Right lobe of liver (tissue), 6 donors: ENCODE measurements around the gene TMEM44. TPM values are rescaled to one million over a fixed set of nuclear protein-coding genes. Genes with fewer than 3 reads are reported as not detected.

Source experiments
- ATAC-seq, 4 donors: fragments of 200-7000 bp; cut with Tn5 transposase; one replicate each; pipeline ENCODE4 v1.9.1; 2020; ENCODE audit warnings: mild to moderate bottlenecking in 4 of 4, moderate library complexity in 4 of 4
- DNase-seq, 3 donors: peaks; one replicate each; pipeline ENCODE4 v3.0.0-alpha.2; 2020
- H3K27ac ChIP-seq, 3 donors: fragments of 200-600 bp; one replicate each; pipeline ENCODE4 v1.8.0; 2022
- H3K27me3 ChIP-seq, 2 donors: fragments of 200-600 bp; one replicate each; pipeline ENCODE4 v1.8.0; 2022
- H3K36me3 ChIP-seq, 4 donors: fragments of 200-600 bp; sonication (generic) in 1 of 4; one replicate each; pipeline versions ENCODE4 v1.5.1 to v1.8.0; 2017 to 2022; ENCODE audit warnings: control low read depth in 1 of 4
- H3K4me1 ChIP-seq, 4 donors: fragments of 200-600 bp; sonication (generic) in 1 of 4; one replicate each; pipeline versions ENCODE4 v1.5.1 to v1.8.0; 2017 to 2022; ENCODE audit warnings: control low read depth in 1 of 4
- H3K4me3 ChIP-seq, 3 donors: fragments of 200-600 bp; one replicate each; pipeline ENCODE4 v1.8.0; 2022
- H3K9me3 ChIP-seq, 4 donors: fragments of 200-600 bp; sonication (generic) in 1 of 4; one replicate each; pipeline versions ENCODE4 v1.5.1 to v1.8.0; 2017 to 2022; ENCODE audit warnings: control low read depth in 1 of 4
- POLR2A ChIP-seq: fragments of 450-650 bp; IDR thresholded peaks from one replicate; pipeline ENCODE4 v1.6.1; 2017; ENCODE audit warnings: antibody characterized with exemption, mild to moderate bottlenecking
- WGBS: methylation state at CpG from one replicate; pipeline ENCODE4 v1.1.6; 2018; ENCODE audit warnings: low coverage, low lambda C conversion rate; ENCODE audit not compliant: insufficient coverage; ENCODE audit errors: missing lambda C conversion rate; 5-methylcytosine and 5-hydroxymethylcytosine counted together
- intact Hi-C, 2 donors: fragments of 100-400 bp; cut with DNase I; formaldehyde crosslinking; loops; one replicate each; pipeline versions ENCODE4 v1.11.2 to v1.14.1; 2022
- total RNA-seq, 6 experiments: library from RNA; depleted of rRNA in 2 of 6; stranded (reverse); fragments of >200 nt in 2 of 6; fragmentation: NEBNext Ultra II Directional in 3 of 6; extraction: Animal tissue kit (Norgen Biotek cat#: 25700) in 3 of 6; gene quantifications; one replicate each; pipeline versions ENCODE4 v1.1.0 to v1.2.4, GENCODE V29; 2016 to 2023
- TF ChIP-seq, protein P1 (sequence below), 4 donors: fragments of 200-600 bp in 3 of 4; fragments of 450-650 bp in 1 of 4; IDR thresholded peaks; one replicate each; pipeline versions ENCODE4 v1.5.1 to v1.8.0; 2016 to 2022; ENCODE audit warnings: antibody characterized with exemption in 4 of 4, mild to moderate bottlenecking in 2 of 4
- donor health status: DM: no; HTN: yes; CAD: no.
- donor health status: DM: no; HTN: no; CAD: no.
- donor health status: DM: no; HTN: no; CAD: no.
- donor health status: DM: no; HTN: yes; CAD: no.
- donor health status: DM: no; HTN: yes; CAD: no.

TMEM44 gene
- total RNA-seq, 6 experiments from 2014 or later, result 2.2 to 6.8 (median 4.2) TPM

GRCh38 chr3:194559530-194559929, 73.7 kb downstream of the TMEM44 start:
- Histone ChIP-seq H3K36me3 (no peaks in the 10 kb centered on the region), H3K27me3 (no peaks in the 10 kb centered on the region), H3K9me3 (no peaks in the 10 kb centered on the region), H3K27ac (peak overlapping the region in 2 of 3 donors; percentile 16 to 65), H3K4me1 (peaks cover 0 to 27% (median 12%) of the 10 kb centered on the region in 4 donors), H3K4me3 (no peak overlapping the region)
- no peak for DNase-seq
- no peak for ATAC-seq
- 91% methylated on average over 4 of the region's 5 CpGs for WGBS
- TF ChIP-seq POLR2A, result no peak
- TF ChIP-seq, protein P1, sequence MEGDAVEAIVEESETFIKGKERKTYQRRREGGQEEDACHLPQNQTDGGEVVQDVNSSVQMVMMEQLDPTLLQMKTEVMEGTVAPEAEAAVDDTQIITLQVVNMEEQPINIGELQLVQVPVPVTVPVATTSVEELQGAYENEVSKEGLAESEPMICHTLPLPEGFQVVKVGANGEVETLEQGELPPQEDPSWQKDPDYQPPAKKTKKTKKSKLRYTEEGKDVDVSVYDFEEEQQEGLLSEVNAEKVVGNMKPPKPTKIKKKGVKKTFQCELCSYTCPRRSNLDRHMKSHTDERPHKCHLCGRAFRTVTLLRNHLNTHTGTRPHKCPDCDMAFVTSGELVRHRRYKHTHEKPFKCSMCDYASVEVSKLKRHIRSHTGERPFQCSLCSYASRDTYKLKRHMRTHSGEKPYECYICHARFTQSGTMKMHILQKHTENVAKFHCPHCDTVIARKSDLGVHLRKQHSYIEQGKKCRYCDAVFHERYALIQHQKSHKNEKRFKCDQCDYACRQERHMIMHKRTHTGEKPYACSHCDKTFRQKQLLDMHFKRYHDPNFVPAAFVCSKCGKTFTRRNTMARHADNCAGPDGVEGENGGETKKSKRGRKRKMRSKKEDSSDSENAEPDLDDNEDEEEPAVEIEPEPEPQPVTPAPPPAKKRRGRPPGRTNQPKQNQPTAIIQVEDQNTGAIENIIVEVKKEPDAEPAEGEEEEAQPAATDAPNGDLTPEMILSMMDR (IDR thresholded peaks at IDR 0.05), result no peak
- intact Hi-C loops, result no loop called here

DNA sequence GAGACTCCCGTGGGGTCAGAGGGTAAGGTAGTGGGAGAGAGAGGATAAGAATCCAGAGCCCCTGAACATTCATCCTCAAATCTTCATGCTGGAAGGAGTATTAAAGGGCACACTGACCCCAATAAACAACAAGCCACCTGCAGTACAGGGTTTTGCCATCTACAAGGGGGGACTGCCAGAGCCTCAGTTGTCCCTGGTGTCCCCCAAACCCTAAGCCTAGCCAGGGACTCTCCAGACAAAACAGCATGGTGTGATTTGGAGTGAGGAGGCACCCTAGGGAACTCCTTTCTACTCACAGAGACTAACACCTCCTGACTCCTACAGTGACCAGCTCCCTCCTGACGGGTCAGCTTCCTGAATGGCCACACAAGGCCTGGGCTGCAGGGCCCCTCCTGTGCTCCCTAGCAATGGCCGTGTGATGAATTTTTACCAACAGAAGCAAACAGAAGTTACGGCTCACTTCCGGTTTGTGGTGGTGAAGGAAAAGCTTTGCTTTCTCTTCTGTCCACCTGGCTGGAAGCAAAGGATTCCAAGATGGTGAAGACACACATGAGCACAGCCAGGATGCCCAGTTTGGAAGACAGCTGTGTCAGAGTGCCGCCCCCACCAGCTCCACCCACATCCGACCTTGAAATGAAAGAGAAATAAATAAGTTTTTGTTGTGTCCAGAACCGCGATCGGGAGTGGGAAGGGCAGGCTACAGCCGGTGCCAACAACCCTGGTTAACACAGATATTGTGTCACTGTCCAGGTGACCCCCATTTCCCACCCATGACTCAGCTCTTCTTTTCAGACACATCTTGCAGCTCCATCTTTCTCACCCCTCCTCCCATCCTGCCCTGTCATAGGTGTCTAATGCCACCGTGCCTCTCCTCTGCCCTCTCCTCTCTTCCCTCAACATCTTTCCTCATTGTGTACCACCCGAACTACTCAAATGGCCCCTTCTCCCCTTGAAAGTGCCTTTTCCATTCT, 76.8 kb downstream of the TMEM44 start:
- peak overlapping the region in 2 of 3 donors; percentile 4 to 15 for H3K4me3 ChIP-seq
- H3K36me3 ChIP-seq, result no peaks in the 10 kb centered on the region
- TF ChIP-seq, protein P1 (IDR thresholded peaks at IDR 0.05), result no peak
- no peak for TF ChIP-seq POLR2A
- no peaks in the 10 kb centered on the region for H3K9me3 ChIP-seq
- peaks cover 0 to 22% (median 10%) of the 10 kb centered on the region in 4 donors for H3K4me1 ChIP-seq
- no peaks in the 10 kb centered on the region for H3K27me3 ChIP-seq
- intact Hi-C loops, result no loop called here
- no peak overlapping the region for H3K27ac ChIP-seq
- 32% methylated on average over 10 of the region's 13 CpGs for WGBS
- ATAC-seq (peak in 3 of 4 donors; percentile 5 to 21 (median 12)), DNase-seq (no peak)

- 86% methylated on average over 12 of the region's 15 CpGs for WGBS
- Histone ChIP-seq H3K27ac (no peak overlapping the region), H3K9me3 (no peaks in the 10 kb centered on the region), H3K27me3 (no peaks in the 10 kb centered on the region), H3K4me3 (no peak overlapping the region), H3K4me1 (peaks cover 0 to 12% (median 5%) of the 10 kb centered on the region in 4 donors), H3K36me3 (no peaks in the 10 kb centered on the region)
- DNase-seq (no peak), ATAC-seq (no peak)
- intact Hi-C loops, result no loop called here
- no peak for TF ChIP-seq POLR2A
Measured at GRCh38 chr3:194555175-194556062, 77.8 kb downstream of the TMEM44 start.

DNA sequence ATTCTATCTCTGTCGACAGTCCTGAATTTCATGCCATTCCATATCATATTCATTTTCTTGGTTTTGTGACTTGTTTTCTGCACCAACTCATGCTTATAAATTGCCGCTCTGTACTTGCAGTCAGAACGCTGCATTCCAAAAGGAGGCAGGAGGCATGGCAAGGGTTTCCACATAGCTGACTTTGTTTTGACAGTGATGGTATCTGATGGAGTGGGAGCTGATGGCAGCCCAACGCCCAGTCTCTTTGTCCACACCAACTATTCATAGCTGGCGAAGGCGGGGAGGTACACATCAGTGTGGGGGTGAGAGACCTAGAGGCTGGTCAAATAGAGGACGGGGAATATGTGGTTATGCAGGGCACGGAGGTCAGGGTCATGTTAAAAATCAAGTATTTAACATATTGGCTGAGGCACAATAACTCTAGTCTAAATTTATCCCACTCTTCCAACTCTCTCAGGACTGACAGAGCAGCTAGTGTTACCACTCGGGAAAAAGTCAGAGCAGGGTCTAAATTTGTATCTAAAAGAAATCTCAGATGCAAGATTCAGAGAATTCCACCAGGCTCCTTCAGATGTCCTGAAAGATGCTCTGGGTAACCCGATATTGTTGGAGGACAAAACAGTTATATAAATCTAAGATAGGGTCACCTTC, 78.6 kb downstream of the TMEM44 start:
- no peaks in the 10 kb centered on the region for H3K27me3 ChIP-seq
- intact Hi-C loops, result no loop called here
- TF ChIP-seq, protein P1 (IDR thresholded peaks at IDR 0.05), result no peak
- TF ChIP-seq POLR2A, result no peak

More for the DNA sequence above, 78.6 kb downstream of the TMEM44 start:
- Histone ChIP-seq H3K9me3 (no peaks in the 10 kb centered on the region), H3K27ac (no peak overlapping the region), H3K36me3 (no peaks in the 10 kb centered on the region), H3K4me1 (peaks cover 0 to 4% (median 1%) of the 10 kb centered on the region in 4 donors), H3K4me3 (no peak overlapping the region)
- no peak for DNase-seq
- WGBS, result 78% methylated on average over 9 of the region's 10 CpGs
- no peak for ATAC-seq
